Tibial nerve (tissue), 4 donors: Measurements from ENCODE around the gene RAB28. TPM values are rescaled to one million over a fixed set of nuclear protein-coding genes. Genes with fewer than 3 reads are reported as not detected.

ENCODE experiments used
- DNase-seq, 2 donors: peaks; one replicate each; pipeline ENCODE4 v3.0.0-alpha.2; 2019; ENCODE audit warnings: low spot score in 2 of 2
- H3K27ac ChIP-seq, 4 donors: fragments of 200-600 bp; sonication (generic) in 3 of 4; one replicate each; pipeline ENCODE4 v1.5.1; 2017 to 2019; ENCODE audit warnings: mild to moderate bottlenecking in 1 of 4
- H3K27me3 ChIP-seq, 2 donors: fragments of 200-600 bp; sonication (generic) in 1 of 2; one replicate each; pipeline versions ENCODE4 v1.5.1 to v1.6.0; 2017 to 2019
- H3K36me3 ChIP-seq, 3 donors: fragments of 200-600 bp; sonication (generic); one replicate each; pipeline ENCODE4 v1.5.1; 2018 to 2019
- H3K4me1 ChIP-seq, 4 donors: fragments of 200-600 bp; sonication (generic) in 3 of 4; one replicate each; pipeline ENCODE4 v1.5.1; 2017 to 2019
- H3K4me3 ChIP-seq, 4 donors: fragments of 200-600 bp; sonication (generic) in 3 of 4; one replicate each; pipeline ENCODE4 v1.5.1; 2017 to 2019; ENCODE audit warnings: mild to moderate bottlenecking in 1 of 4, moderate library complexity in 1 of 4
- H3K9me3 ChIP-seq, 4 donors: fragments of 200-600 bp; sonication (generic) in 3 of 4; one replicate each; pipeline ENCODE4 v1.5.1; 2017 to 2019
- CTCF ChIP-seq, 5 experiments: fragments of 200-600 bp in 3 of 5; fragments of 450-650 bp in 2 of 5; sonication (generic) in 3 of 5; IDR thresholded peaks; one replicate each; pipeline ENCODE4 v1.5.1; 2016 to 2019; ENCODE audit warnings: antibody characterized with exemption in 5 of 5, mild to moderate bottlenecking in 3 of 5, moderate library complexity in 2 of 5
- EP300 ChIP-seq, 2 donors: sonication (generic); formaldehyde crosslinking; IDR thresholded peaks; one replicate each; pipeline ENCODE4 v1.6.1; 2017; ENCODE audit warnings: antibody characterized with exemption in 2 of 2, mild to moderate bottlenecking in 1 of 2
- POLR2A ChIP-seq, 2 donors: fragments of 450-650 bp; IDR thresholded peaks; one replicate each; pipeline ENCODE4 v1.6.1; 2017; ENCODE audit warnings: antibody characterized with exemption in 2 of 2, mild to moderate bottlenecking in 2 of 2, moderate library complexity in 2 of 2
- WGBS, 2 donors: methylation state at CpG; one replicate each; pipeline ENCODE4 v1.1.5; 2018; 5-methylcytosine and 5-hydroxymethylcytosine counted together
- total RNA-seq, 4 donors: library from RNA; depleted of rRNA; stranded (reverse); fragments of >200 nt; gene quantifications; one replicate each; pipeline ENCODE4 v1.1.0, GENCODE V29; 2016

The RAB28 gene
- total RNA-seq, 4 donors from 2014 or later: 18.3 to 32.2 (median 28.5) TPM

GRCh38 chr4:13430834-13431568 is 53.1 kb downstream of the RAB28 start:
- no peaks in the 10 kb centered on the region for H3K27me3 ChIP-seq
- DNase-seq: no peak
- TF ChIP-seq POLR2A (IDR thresholded peaks at IDR 0.05) (no peak), EP300 (IDR thresholded peaks at IDR 0.05) (no peak), CTCF (IDR thresholded peaks at IDR 0.05) (no peak)
- WGBS, 2 donors: 81 to 85% methylated on average over 9 of the region's 9 CpGs
- peaks cover 0 to 4% (median 0%) of the 10 kb centered on the region in 3 donors for H3K36me3 ChIP-seq
- no peak overlapping the region for H3K27ac ChIP-seq
- no peak overlapping the region for H3K4me3 ChIP-seq
- H3K9me3 ChIP-seq: peaks cover 0 to 3% (median under 1%) of the 10 kb centered on the region in 4 donors
- peaks cover 0 to 8% (median 0%) of the 10 kb centered on the region in 4 donors for H3K4me1 ChIP-seq

GRCh38 chr4:13427599-13428325 is 56.4 kb downstream of the RAB28 start:
- TF ChIP-seq EP300 (IDR thresholded peaks at IDR 0.05) (no peak), POLR2A (IDR thresholded peaks at IDR 0.05) (no peak), CTCF (IDR thresholded peaks at IDR 0.05) (no peak)
- H3K36me3 ChIP-seq: peaks cover 0 to 24% (median 0%) of the 10 kb centered on the region in 3 donors
- H3K4me3 ChIP-seq: no peak overlapping the region
- WGBS, 2 donors: 88% methylated on average over 20 of the region's 20 CpGs
- no peak for DNase-seq
- peaks cover 0 to 2% (median 0%) of the 10 kb centered on the region in 4 donors for H3K9me3 ChIP-seq
- no peak overlapping the region for H3K27ac ChIP-seq
- no peaks in the 10 kb centered on the region for H3K27me3 ChIP-seq
- H3K4me1 ChIP-seq: no peaks in the 10 kb centered on the region

DNA sequence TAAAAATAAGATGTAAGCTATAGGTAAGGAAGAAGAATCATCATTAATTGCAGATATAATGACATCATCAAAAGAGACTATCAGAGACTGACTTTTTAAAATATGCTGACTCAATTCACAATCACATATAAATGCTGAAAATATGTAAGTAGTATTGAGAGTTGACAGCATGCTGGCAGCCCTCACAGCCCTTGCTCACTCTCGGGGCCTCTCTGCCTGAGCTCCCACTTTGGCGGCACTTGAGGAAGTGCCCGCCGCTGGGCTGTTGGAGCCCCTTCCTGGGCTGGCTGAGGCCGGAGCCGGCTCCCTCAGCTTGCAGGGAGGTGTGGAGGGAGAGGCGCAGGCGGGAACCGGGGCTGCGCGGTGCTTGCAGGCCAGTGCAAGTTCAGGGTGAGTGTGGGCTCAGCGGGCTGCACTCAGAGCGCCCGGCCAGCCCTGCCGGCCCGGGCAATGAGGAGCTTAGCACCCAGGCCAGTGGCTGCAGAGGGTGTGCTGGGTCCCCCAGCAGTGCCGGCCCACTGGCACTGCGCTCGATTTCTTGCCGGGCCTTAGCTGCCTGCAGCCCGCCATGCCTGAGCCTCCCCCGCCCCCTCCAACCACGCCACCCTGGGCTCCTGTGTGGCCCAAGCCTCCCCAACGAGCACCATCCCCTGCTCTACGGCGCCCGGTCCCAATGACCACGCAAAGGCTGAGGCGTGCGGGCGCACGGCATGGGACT is 68.9 kb downstream of the RAB28 start:
- Histone ChIP-seq H3K4me1 (peaks cover 0 to 8% (median 0%) of the 10 kb centered on the region in 4 donors), H3K9me3 (peaks cover 0 to 4% (median 0%) of the 10 kb centered on the region in 4 donors), H3K36me3 (peaks cover 0 to 39% (median 0%) of the 10 kb centered on the region in 3 donors), H3K4me3 (no peak overlapping the region), H3K27me3 (no peaks in the 10 kb centered on the region), H3K27ac (no peak overlapping the region)
- DNase-seq: no peak
- WGBS, 2 donors: 90 to 91% methylated on average over 22 to 26 of the region's 32 CpGs
- TF ChIP-seq EP300 (IDR thresholded peaks at IDR 0.05) (no peak), CTCF (IDR thresholded peaks at IDR 0.05) (no peak), POLR2A (IDR thresholded peaks at IDR 0.05) (no peak)

DNA sequence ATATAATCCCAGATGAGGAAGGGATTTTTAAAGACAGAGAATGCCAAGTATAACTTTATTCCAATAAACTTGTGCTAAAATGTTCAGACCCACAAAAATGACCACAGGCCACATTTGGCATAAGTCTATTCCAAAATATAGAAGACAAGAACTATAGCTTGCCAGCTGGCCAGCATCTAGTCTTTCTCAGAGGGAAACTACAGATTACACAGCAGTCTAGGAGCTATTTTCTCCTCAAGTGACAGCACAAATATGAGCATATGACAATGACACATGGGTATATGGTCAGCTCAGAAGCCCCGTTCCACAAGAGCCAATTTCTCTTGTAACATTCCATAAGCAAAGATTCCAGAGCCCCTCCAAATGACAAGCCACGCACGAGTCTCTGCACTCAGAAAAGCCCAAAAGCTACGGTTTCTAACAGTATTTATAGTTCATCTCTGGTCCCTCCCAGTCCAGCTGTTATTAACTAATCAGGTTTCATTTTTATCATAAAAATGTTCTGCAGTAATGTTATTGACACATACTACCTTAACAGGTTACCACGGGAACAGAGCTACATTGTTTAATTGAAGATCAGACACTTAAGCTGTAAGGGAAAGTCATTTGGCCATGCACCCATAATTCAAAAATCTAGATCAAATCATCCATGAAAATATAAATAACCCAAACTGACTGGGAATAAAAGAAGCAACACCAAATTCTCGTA is 70.3 kb downstream of the RAB28 start:
- no peaks in the 10 kb centered on the region for H3K9me3 ChIP-seq
- H3K4me3 ChIP-seq: no peak overlapping the region
- DNase-seq: no peak
- TF ChIP-seq EP300 (IDR thresholded peaks at IDR 0.05): no peak
- TF ChIP-seq POLR2A (IDR thresholded peaks at IDR 0.05): no peak
- TF ChIP-seq CTCF (IDR thresholded peaks at IDR 0.05): no peak
- peaks cover 0 to 35% (median 0%) of the 10 kb centered on the region in 3 donors for H3K36me3 ChIP-seq
- H3K27ac ChIP-seq: no peak overlapping the region
- H3K27me3 ChIP-seq: no peaks in the 10 kb centered on the region
- WGBS, 2 donors: 75% methylated on average over 6 of the region's 6 CpGs
- H3K4me1 ChIP-seq: peaks cover 0 to 8% (median 0%) of the 10 kb centered on the region in 4 donors
